GM18505 (cell line): Measurements from ENCODE around the gene MIX23.

Source experiments
- ATAC-seq: cut with Tn5 transposase; IDR thresholded peaks from one replicate; pipeline ENCODE4 v1.9.1; 2021; ENCODE audit not compliant: unreplicated experiment
- POLR2A ChIP-seq: IDR thresholded peaks from 4 replicates; pipeline ENCODE4 v1.6.1; 2011; ENCODE audit warnings: borderline replicate concordance; ENCODE audit not compliant: insufficient read depth, insufficient read length; ENCODE audit errors: extremely low read depth

The MIX23 gene

GRCh38 chr3:122350814-122351418, 32.1 kb downstream of the MIX23 start:
- no peak for ATAC-seq
- TF ChIP-seq POLR2A: no peak

- no peak for TF ChIP-seq POLR2A
- ATAC-seq: no peak
These were observed 33.9 kb downstream of the MIX23 start for GRCh38 chr3:122349171-122349570.

DNA sequence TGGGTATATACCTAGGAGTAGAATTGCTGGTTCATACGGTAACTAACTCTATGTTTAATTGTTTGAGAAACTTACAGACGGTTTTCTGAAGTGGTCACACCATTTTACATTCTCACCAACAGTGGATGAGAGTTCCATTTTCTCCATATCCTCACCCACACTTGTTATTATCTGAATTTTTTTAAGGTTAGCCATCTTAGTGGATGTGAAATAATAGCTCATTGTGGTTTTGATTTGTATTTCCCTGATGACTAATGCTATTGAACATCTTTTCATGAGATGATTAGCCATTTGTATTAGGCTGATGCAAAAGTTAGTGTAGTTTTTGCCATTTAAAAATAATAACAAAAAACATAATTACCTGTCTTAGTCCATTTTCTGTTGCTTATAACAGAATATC, 39.4 kb downstream of the MIX23 start:
- no peak for TF ChIP-seq POLR2A
- no peak for ATAC-seq

DNA sequence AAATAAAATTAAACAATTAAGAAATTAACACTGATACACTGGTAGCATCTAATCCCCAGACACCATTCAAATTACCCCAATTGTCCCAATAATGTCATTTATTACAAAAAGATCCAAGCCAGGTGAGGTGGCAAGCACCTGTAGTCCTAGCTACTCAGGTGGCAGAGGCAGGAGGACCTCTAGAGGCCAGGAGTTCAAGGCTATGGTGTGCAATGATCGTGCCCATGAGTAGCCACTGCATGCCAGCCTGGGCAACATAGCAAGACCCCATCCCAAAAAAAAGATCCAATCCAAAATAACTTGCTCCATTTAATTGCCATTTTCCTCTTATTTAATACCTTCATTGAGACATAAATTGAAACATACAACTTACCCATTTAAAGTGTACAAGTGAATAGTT, 40.2 kb downstream of the MIX23 start:
- no peak for ATAC-seq
- TF ChIP-seq POLR2A: no peak

DNA sequence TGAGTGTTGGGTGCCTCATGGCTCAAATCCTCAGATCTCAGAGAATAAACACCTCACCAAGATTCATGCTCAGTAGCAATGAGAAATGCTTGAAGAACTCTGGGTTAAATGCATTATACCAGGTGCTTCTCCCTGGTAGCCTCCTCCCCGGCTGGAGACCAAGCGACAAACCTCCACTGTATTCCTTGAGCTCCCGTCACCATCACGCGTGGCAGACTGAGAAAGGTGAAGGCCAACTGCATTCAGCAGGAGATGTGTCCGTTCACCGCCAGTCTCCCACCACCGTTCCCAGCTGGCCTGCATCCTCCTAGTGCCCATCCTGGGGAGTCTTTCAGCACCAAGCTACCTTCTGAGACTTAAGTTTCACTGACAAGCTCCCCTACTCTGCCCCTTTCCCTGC, 50.5 kb downstream of the MIX23 start:
- no peak for ATAC-seq
- no peak for TF ChIP-seq POLR2A

- TF ChIP-seq POLR2A: no peak
- ATAC-seq: no peak
These were observed 51.1 kb downstream of the MIX23 start for GRCh38 chr3:122331886-122332285.

DNA sequence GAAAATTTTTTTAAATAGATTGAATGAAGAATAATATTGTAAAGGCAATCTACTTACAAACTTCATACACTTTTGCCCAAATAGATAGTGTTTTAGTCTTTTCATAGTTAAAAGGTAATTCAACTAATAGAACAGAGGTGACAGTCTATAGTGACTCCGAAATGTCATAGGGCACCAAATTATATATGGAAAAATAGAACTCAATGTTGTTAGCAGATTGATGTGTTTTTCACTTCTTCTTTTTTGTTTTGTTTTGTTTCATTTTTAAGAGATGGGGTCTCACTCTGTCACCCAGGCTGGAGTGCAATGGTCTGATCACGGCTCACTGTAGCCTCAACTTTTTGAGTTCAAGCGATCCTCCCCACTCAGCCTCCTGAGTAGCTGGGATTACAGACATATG, 57.3 kb downstream of the MIX23 start:
- no peak for ATAC-seq

DNA sequence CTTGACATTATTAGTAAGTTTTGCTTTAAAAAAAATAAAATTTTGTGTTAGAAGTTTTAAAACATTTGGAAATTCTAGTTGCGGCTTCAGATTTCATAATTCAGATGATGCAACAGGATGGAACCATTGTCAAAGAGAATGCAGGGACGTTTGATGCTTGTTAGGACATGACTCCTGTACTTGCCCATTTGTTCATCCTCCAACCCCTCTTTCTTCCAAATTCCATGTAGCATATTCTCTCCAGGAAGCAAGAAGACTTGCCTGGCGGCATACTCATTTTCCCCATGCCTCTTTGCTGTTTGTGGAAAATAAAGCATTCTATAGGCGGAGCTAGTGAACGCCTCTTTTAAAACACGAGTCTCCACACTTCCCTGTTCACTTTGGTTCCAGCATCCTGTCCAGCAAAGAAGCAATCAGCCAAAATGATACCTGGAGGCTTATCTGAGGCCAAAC, 58.1 kb downstream of the MIX23 start, which contains the start of gene CSTA:
Gene CSTA, plus strand, starts transcription at position 378 of the 453 bp plus-strand sequence. Its CDS starts 45 bp downstream, at position 423.
- TF ChIP-seq POLR2A: no peak
- ATAC-seq: no peak

More for the DNA sequence above, 57.3 kb downstream of the MIX23 start:
- no peak for TF ChIP-seq POLR2A

GRCh38 chr3:122322095-122323075, 60.6 kb downstream of the MIX23 start:
- ATAC-seq: no peak
- TF ChIP-seq POLR2A: no peak

GRCh38 chr3:122318620-122319019, 64.4 kb downstream of the MIX23 start:
- ATAC-seq: no peak
- no peak for TF ChIP-seq POLR2A

- ATAC-seq: no peak
- no peak for TF ChIP-seq POLR2A
These were observed 66.7 kb downstream of the MIX23 start for GRCh38 chr3:122316368-122316767.

GRCh38 chr3:122315619-122316018, 67.4 kb downstream of the MIX23 start:
- ATAC-seq: no peak
- TF ChIP-seq POLR2A: no peak

GRCh38 chr3:122314228-122314876, 68.7 kb downstream of the MIX23 start:
- ATAC-seq: no peak
- TF ChIP-seq POLR2A: no peak

DNA sequence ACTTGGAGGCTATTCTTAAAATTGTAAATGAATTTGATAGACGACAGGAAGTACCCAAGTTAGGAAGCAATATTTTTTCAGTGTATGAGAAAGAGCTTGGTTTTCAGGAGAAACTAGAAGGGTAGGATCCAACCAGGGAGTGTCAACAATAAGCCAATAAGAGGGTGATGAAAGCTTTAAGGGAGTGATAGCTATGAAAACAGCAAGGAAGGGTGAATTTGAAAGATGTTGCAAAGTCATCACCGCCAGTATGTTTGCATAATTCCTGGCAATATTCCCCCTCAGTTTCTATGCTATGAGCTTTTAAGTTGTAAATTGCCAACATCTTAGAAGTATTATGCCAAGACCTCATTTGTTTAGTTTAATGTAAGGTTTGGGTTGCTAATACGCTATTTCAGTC, 69.8 kb downstream of the MIX23 start:
- TF ChIP-seq POLR2A: no peak
- no peak for ATAC-seq

DNA sequence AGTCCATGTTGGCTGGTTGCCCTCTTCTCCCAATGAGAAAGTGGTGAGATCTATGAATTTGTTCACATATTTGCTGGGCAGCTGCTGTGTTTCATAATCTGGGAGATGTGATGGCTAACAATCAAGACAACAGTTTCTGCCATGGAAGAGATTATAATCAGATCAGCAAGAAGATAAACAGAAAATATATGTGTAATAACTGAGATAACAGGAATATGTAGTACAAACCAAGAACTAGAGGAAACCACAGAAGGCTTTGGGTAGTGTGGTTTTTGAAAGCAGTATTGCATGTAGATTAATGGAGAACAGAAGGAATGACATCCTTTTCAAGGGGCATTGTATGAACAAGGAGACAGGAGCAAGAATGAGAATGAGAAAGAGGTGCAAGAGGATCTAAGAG, 70.2 kb downstream of the MIX23 start:
- no peak for TF ChIP-seq POLR2A
- ATAC-seq: no peak
